Testis (tissue), 3 donors: Measurements from ENCODE around the gene RTL1. TPM values are rescaled to one million over a fixed set of nuclear protein-coding genes. Genes with fewer than 3 reads are reported as not detected.

Experiments
- DNase-seq: peaks from one replicate; pipeline ENCODE4 v3.0.0-alpha.2; 2019
- H3K27ac ChIP-seq, 2 donors: fragments of 200-600 bp; sonication (generic); one replicate each; pipeline ENCODE4 v1.5.1; 2019
- H3K27me3 ChIP-seq: fragments of 200-600 bp; sonication (generic); one replicate; pipeline ENCODE4 v1.5.1; 2019
- H3K36me3 ChIP-seq: fragments of 200-600 bp; sonication (generic); one replicate; pipeline ENCODE4 v1.5.1; 2017; ENCODE audit warnings: low read depth; ENCODE audit errors: missing control alignments
- H3K4me1 ChIP-seq: fragments of 200-600 bp; sonication (generic); one replicate; pipeline ENCODE4 v1.5.1; 2019
- H3K4me3 ChIP-seq, 2 donors: fragments of 200-600 bp; sonication (generic); one replicate each; pipeline ENCODE4 v1.5.1; 2017 to 2019
- H3K9me3 ChIP-seq: fragments of 200-600 bp; sonication (generic); one replicate; pipeline ENCODE4 v1.5.1; 2017
- CTCF ChIP-seq, 3 experiments: fragments of 450-650 bp in 2 of 3; fragments of 200-600 bp in 1 of 3; sonication (generic) in 1 of 3; IDR thresholded peaks; one replicate each; pipeline ENCODE4 v1.5.1; 2016 to 2019; ENCODE audit warnings: antibody characterized with exemption in 3 of 3, mild to moderate bottlenecking in 2 of 3, moderate library complexity in 1 of 3
- POLR2A ChIP-seq: fragments of 450-650 bp; IDR thresholded peaks from one replicate; pipeline ENCODE4 v1.6.1; 2017; ENCODE audit warnings: antibody characterized with exemption, mild to moderate bottlenecking, moderate library complexity
- WGBS, 2 donors: methylation state at CpG; one replicate each; pipeline ENCODE4 v1.1.5; 2018; 5-methylcytosine and 5-hydroxymethylcytosine counted together
- intact Hi-C: fragments of 100-400 bp; cut with DNase I; formaldehyde crosslinking; loops from one replicate; pipeline ENCODE4 v1.15.1; 2023; ENCODE audit warnings: low total_unique reads
- polyA plus RNA-seq: library from polyadenylated mRNA; stranded (reverse); fragments of 350-450 nt; fragmentation: Illumina TruSeq; extraction: RNeasy Lipid Tissue Mini Kit (QIAGEN cat#74804); gene quantifications from one replicate; pipeline ENCODE4 v1.2.3, GENCODE V29; 2014; ENCODE audit warnings: low read depth, low replicate concordance; ENCODE audit not compliant: insufficient read depth
- total RNA-seq, 2 donors: library from RNA; depleted of rRNA; stranded (reverse); fragments of >200 nt; gene quantifications; one replicate each; pipeline ENCODE4 v1.2.3, GENCODE V29; 2016

RTL1 gene
- total and polyA plus RNA-seq, 3 donors from 2014 or later = 0.34 to 1.2 (median 0.94) TPM

GRCh38 chr14:100862793-100863192 is 40.7 kb downstream of the RTL1 start:
- Histone ChIP-seq H3K36me3 (no peaks in the 10 kb centered on the region), H3K4me1 (no peaks in the 10 kb centered on the region), H3K27me3 (no peaks in the 10 kb centered on the region), H3K4me3 (no peak overlapping the region), H3K27ac (no peak overlapping the region), H3K9me3 (no peaks in the 10 kb centered on the region)
- TF ChIP-seq POLR2A = no peak
- TF ChIP-seq CTCF (IDR thresholded peaks at IDR 0.05) = no peak
- 94 to 100% methylated on average over 2 of the region's 2 CpGs for WGBS, 2 donors
- no peak for DNase-seq
- intact Hi-C loops = no loop called here

- intact Hi-C loops = no loop called here
- H3K27me3 ChIP-seq = no peaks in the 10 kb centered on the region
- H3K4me3 ChIP-seq = no peak overlapping the region
- H3K36me3 ChIP-seq = no peaks in the 10 kb centered on the region
- TF ChIP-seq CTCF (IDR thresholded peaks at IDR 0.05) (no peak), POLR2A (no peak)
- no peak overlapping the region for H3K27ac ChIP-seq
- 84 to 94% methylated on average over 3 of the region's 3 CpGs for WGBS, 2 donors
- DNase-seq = no peak
- no peaks in the 10 kb centered on the region for H3K9me3 ChIP-seq
- H3K4me1 ChIP-seq = no peaks in the 10 kb centered on the region
Measured at GRCh38 chr14:100862277-100862676, 41.2 kb downstream of the RTL1 start.

DNA sequence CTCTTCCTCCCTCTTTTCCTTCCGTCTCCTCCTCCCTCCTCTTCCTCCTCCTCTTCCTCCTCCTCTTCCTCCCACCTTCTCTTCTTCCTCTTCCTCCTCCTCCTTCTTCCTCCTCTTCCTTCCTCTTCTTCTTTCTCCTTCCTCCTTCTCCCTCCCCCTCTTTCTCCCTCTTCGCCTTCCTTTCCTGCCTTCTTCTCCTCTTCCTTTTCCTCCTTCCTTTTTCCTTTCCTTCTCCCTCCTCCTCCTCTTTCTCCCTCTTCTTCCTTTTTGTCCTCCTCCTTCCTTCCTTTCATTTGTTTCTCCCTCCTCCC is 41.6 kb downstream of the RTL1 start:
- Histone ChIP-seq H3K4me3 (no peak overlapping the region), H3K27ac (no peak overlapping the region), H3K27me3 (no peaks in the 10 kb centered on the region), H3K36me3 (no peaks in the 10 kb centered on the region), H3K4me1 (no peaks in the 10 kb centered on the region), H3K9me3 (no peaks in the 10 kb centered on the region)
- DNase-seq = no peak
- intact Hi-C loops = no loop called here
- WGBS, 2 donors = 94 to 97% methylated on average over 2 of the region's 2 CpGs
- TF ChIP-seq CTCF (IDR thresholded peaks at IDR 0.05) (no peak), POLR2A (no peak)

GRCh38 chr14:100861188-100861936 is 42.2 kb downstream of the RTL1 start:
- Histone ChIP-seq H3K36me3 (no peaks in the 10 kb centered on the region), H3K9me3 (no peaks in the 10 kb centered on the region), H3K27ac (no peak overlapping the region), H3K4me1 (no peaks in the 10 kb centered on the region), H3K4me3 (no peak overlapping the region), H3K27me3 (no peaks in the 10 kb centered on the region)
- intact Hi-C loops = no loop called here
- DNase-seq = no peak
- WGBS, 2 donors = 92 to 93% methylated on average over 9 to 16 of the region's 16 CpGs
- TF ChIP-seq CTCF (IDR thresholded peaks at IDR 0.05) = no peak
- no peak for TF ChIP-seq POLR2A

DNA sequence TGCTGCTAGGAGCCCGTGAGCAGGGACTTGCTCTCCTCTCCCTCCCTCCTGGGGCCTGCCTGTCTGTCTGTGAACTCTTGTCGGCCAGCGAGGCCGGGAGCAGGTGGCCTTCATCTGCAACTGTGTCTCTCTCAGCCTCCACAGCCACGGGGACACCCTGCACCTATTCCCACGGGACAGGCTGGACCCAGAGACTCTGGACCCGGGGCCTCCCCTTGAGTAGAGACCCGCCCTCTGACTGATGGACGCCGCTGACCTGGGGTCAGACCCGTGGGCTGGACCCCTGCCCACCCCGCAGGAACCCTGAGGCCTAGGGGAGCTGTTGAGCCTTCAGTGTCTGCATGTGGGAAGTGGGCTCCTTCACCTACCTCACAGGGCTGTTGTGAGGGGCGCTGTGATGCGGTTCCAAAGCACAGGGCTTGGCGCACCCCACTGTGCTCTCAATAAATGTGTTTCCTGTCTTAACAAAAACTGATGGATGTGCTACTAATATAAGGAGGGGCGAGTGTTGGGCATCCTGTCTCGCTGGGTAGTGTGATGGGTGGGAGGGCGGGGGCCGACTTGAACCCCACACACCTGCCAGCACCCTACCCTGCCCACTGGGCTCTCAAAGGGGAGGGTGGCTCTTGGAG is 42.9 kb downstream of the RTL1 start:
- Histone ChIP-seq H3K36me3 (no peaks in the 10 kb centered on the region), H3K27ac (no peak overlapping the region), H3K4me3 (no peak overlapping the region), H3K4me1 (no peaks in the 10 kb centered on the region), H3K9me3 (no peaks in the 10 kb centered on the region), H3K27me3 (no peaks in the 10 kb centered on the region)
- no peak for TF ChIP-seq CTCF (IDR thresholded peaks at IDR 0.05)
- TF ChIP-seq POLR2A = no peak
- DNase-seq = no peak
- 83 to 100% methylated on average over 4 to 19 of the region's 19 CpGs for WGBS, 2 donors
- intact Hi-C loops = no loop called here
